Heart right ventricle (tissue), 16 donors: Measurements from ENCODE around the gene LRRTM1. TPM values are rescaled to one million over a fixed set of nuclear protein-coding genes. Genes with fewer than 3 reads are reported as not detected.

Experiments used
- ATAC-seq, 8 donors: fragments of 200-7000 bp; cut with Tn5 transposase; one replicate each; pipeline ENCODE4 v1.9.1; 2020; ENCODE audit warnings: mild to moderate bottlenecking in 8 of 8, moderate library complexity in 8 of 8, moderate number of reproducible peaks in 1 of 8
- DNase-seq, 2 donors: peaks; one replicate each; pipeline ENCODE4 v3.0.0-alpha.2; 2020
- H3K27ac ChIP-seq, 10 donors: fragments of 200-600 bp; sonication (generic) in 2 of 10; one replicate each; pipeline versions ENCODE4 v1.5.0 to v1.8.0; 2020 to 2022; ENCODE audit warnings: mild to moderate bottlenecking in 3 of 10
- H3K27me3 ChIP-seq, 7 donors: fragments of 200-600 bp; one replicate each; pipeline ENCODE4 v1.8.0; 2021 to 2022; ENCODE audit warnings: mild to moderate bottlenecking in 2 of 7
- H3K36me3 ChIP-seq, 9 donors: fragments of 200-600 bp; sonication (generic) in 1 of 9; one replicate each; pipeline versions ENCODE4 v1.5.0 to v1.8.0; 2020 to 2022; ENCODE audit warnings: mild to moderate bottlenecking in 2 of 9
- H3K4me1 ChIP-seq, 9 donors: fragments of 200-600 bp; sonication (generic) in 1 of 9; one replicate each; pipeline versions ENCODE4 v1.5.0 to v1.8.0; 2020 to 2022; ENCODE audit warnings: mild to moderate bottlenecking in 4 of 9
- H3K4me3 ChIP-seq, 10 donors: fragments of 200-600 bp; sonication (generic) in 2 of 10; one replicate each; pipeline versions ENCODE4 v1.5.0 to v1.8.0; 2020 to 2022; ENCODE audit warnings: mild to moderate bottlenecking in 7 of 10, moderate library complexity in 2 of 10
- H3K9me3 ChIP-seq, 11 donors: fragments of 200-600 bp in 10 of 11; sonication (generic) in 2 of 11; one replicate each; pipeline versions ENCODE4 v1.5.0 to v1.8.0; 2013 to 2022; ENCODE audit warnings: mild to moderate bottlenecking in 2 of 11, control low read depth in 1 of 11, moderate library complexity in 1 of 11
- WGBS, 2 donors: extraction: QIAGEN DNeasy Blood & Tissue Kit; methylation state at CpG; one replicate each; pipeline ENCODE4 v1.1.7; 2013; ENCODE audit warnings: inconsistent platforms in 1 of 2; 5-methylcytosine and 5-hydroxymethylcytosine counted together
- intact Hi-C, 10 donors: fragments of 100-400 bp; cut with DNase I; formaldehyde crosslinking; loops; one replicate each; pipeline versions ENCODE4 v1.11.1 to v1.14.2; 2022
- long read RNA-seq, 3 donors: library from polyadenylated mRNA; unstranded; transcript quantifications; one replicate each; pipeline ENCODE4 v2.0.0, GENCODE V29; 2020 to 2021
- polyA plus RNA-seq, 2 donors: library from polyadenylated mRNA; stranded (reverse); fragments of 200-250 nt; gene quantifications; one replicate each; pipeline ENCODE4 v1.2.3, GENCODE V29; 2013
- total RNA-seq, 10 donors: library from RNA; stranded (reverse); fragmentation: NEBNext Ultra II Directional in 3 of 10; extraction: Animal tissue kit (Norgen Biotek cat#: 25700) in 3 of 10; gene quantifications; one replicate each; pipeline versions ENCODE4 v1.2.1 to v1.2.4, GENCODE V29; 2021 to 2023
- TF ChIP-seq, protein P1 (sequence below), 9 donors: fragments of 200-600 bp; sonication (generic) in 2 of 9; IDR thresholded peaks; one replicate each; pipeline versions ENCODE4 v1.5.0 to v1.8.0; 2021 to 2022; ENCODE audit warnings: antibody characterized with exemption in 9 of 9, mild to moderate bottlenecking in 5 of 9, moderate library complexity in 1 of 9
- donor health status: Arrhythmogenic right ventricular cardiomyopathy.
- donor health status: ischemic (EF 13 %, LVEDD 7.1; RV severe dilation, severe dysfunction).
- donor health status: healthy with polysubstance abuse.
- donor health status: DM: no; HTN: yes; CAD: no.
- donor health status: DM: no; HTN: no; CAD: no.
- donor health status: ischemic (EF 25% LVEDD 6.9; RV normal size, moderate dysfunction).
- donor health status: ischemic (EF 25% LVEDD 5.7; RV mildly dilated, moderate dysfunction).
- donor health status: healthy.
- donor health status: DM: yes; HTN: yes; CAD: no.
- donor health status: Ischemic cardiomyopathy.
- donor health status: ischemic (EF 35%, LVEDD 5.7; RV mildly dilated, moderate dysfunction).
- donor health status: nonischemic (EF 11% LVEDD 7.7; RV severe dilation, severe dysfunction).
- donor health status: DM: yes; HTN: yes; CAD: no.
- donor health status: PGD.
- donor health status: ischemic (EF 29% LVEDD 5.4; RV normal size, mild dysfunction).
- donor health status: nonischemic (EF 23%, LVEDD 6.1; RV moderate dilation, normal function).

LRRTM1 gene, protein sequence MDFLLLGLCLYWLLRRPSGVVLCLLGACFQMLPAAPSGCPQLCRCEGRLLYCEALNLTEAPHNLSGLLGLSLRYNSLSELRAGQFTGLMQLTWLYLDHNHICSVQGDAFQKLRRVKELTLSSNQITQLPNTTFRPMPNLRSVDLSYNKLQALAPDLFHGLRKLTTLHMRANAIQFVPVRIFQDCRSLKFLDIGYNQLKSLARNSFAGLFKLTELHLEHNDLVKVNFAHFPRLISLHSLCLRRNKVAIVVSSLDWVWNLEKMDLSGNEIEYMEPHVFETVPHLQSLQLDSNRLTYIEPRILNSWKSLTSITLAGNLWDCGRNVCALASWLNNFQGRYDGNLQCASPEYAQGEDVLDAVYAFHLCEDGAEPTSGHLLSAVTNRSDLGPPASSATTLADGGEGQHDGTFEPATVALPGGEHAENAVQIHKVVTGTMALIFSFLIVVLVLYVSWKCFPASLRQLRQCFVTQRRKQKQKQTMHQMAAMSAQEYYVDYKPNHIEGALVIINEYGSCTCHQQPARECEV
- total RNA-seq (under 1 TPM in 8 of 10 donors, not detected in 2; 0.18 to 0.71 (median 0.37) TPM), polyA plus RNA-seq (under 1 TPM; 0.38 to 0.51 TPM)
- long read RNA-seq, donor 1, partial matches to known transcripts = 0 of 1 reads
- long read RNA-seq, donor 1, other reads (novel, unspliced or antisense) = 1 of 1 reads
- long read RNA-seq, donor 2 = 0 reads
- long read RNA-seq, donor 3 = 0 reads

DNA sequence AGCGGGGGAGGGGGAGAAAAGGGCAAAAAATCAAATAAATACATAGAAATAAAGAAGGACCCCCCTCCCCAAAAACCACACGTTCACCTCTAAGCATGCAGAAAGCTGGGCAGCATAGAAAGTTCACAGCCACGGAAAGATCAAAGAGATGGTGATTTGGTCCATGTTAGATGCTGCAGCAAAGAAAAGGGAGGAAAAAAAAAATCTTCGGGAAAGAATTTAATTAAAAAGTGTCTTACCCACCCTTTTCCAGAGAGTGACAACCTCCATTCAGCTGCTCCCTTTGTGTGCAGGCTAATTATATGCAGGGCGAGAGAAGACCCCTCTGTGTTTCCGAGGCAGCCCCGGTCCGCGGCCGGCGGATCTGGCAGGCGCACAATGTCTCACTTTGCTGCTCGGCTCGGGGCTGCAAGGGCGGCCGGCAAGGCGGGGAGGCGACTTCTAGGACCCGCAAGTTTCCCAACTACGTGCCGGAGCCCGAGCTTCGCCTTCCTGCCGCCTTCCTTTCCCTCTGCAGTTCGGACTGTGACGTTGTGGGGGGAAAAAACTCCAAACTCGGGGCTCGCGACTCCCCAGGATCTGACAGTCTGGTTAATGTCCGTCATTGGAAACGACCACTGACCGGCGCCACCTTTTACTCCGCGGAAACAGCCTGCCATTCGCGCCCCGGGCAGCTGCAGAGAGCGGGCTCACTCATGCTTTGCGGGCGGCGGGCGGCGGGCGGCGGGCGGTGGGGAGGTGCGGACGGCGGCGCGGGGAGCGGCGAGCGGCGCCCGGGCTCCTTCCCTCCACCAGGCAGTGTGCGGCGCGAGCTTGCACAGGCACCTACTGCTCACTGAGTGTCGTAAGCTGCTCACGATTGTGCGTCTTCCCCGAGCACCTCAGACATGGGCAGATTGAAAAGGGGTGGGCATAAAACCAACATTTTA is at the start of gene LRRTM1:
Gene LRRTM1, minus strand, starts transcription at position 844 of the 929 bp plus-strand sequence. CDS start 933 bp downstream, outside the sequence.
- Histone ChIP-seq H3K4me3 (peak within 1 kb of the TSS in 9 of 10 donors; percentile 32 to 54 (median 46)), H3K4me1 (peaks cover 0 to 23% (median 18%) of the 10 kb centered on the region in 9 donors), H3K27me3 (peaks cover 21 to 73% (median 58%) of the 10 kb centered on the region in 7 donors), H3K36me3 (no peaks in the 10 kb centered on the region), H3K9me3 (no peaks in the 10 kb centered on the region), H3K27ac (peak within 1 kb of the TSS in 1 of 10 donors; percentile 3)
- ATAC-seq (peak in 5 of 8 donors; percentile 34 to 62 (median 56)), DNase-seq (peak in 1 of 2 donors; percentile 12)
- TF ChIP-seq, protein P1, sequence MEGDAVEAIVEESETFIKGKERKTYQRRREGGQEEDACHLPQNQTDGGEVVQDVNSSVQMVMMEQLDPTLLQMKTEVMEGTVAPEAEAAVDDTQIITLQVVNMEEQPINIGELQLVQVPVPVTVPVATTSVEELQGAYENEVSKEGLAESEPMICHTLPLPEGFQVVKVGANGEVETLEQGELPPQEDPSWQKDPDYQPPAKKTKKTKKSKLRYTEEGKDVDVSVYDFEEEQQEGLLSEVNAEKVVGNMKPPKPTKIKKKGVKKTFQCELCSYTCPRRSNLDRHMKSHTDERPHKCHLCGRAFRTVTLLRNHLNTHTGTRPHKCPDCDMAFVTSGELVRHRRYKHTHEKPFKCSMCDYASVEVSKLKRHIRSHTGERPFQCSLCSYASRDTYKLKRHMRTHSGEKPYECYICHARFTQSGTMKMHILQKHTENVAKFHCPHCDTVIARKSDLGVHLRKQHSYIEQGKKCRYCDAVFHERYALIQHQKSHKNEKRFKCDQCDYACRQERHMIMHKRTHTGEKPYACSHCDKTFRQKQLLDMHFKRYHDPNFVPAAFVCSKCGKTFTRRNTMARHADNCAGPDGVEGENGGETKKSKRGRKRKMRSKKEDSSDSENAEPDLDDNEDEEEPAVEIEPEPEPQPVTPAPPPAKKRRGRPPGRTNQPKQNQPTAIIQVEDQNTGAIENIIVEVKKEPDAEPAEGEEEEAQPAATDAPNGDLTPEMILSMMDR (IDR thresholded peaks at IDR 0.05) = no peak
- intact Hi-C loops = no loop called here
- 0% methylated on average over 64 of the region's 64 CpGs for WGBS, 2 donors

DNA sequence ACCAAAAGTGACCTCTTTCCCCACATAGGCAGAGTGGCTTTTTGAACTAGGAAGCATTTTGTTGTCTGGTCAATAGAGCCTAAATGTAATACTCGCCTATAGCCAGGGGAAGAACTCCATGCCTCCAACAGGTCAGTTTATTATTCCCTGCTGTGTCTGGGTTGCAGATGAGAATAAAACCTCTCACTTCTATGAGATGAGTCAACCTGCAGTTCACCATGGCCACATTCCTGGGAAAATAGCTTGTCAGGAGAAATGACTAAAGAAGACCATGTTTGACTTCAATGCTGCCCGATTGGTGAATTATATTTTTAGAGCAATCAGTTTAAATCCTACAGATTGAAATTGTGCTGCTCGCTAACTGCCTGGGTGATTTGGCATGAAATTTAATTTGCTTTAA is 46.7 kb upstream of the LRRTM1 start:
- TF ChIP-seq, protein P1 (IDR thresholded peaks at IDR 0.05) = no peak
- Histone ChIP-seq H3K27ac (no peak overlapping the region), H3K9me3 (no peaks in the 10 kb centered on the region), H3K4me3 (no peak overlapping the region), H3K36me3 (no peaks in the 10 kb centered on the region), H3K4me1 (no peaks in the 10 kb centered on the region), H3K27me3 (no peaks in the 10 kb centered on the region)
- DNase-seq (no peak), ATAC-seq (no peak)
- WGBS, 2 donors = 92% methylated on average over 3 of the region's 3 CpGs
- intact Hi-C loops = no loop called here

DNA sequence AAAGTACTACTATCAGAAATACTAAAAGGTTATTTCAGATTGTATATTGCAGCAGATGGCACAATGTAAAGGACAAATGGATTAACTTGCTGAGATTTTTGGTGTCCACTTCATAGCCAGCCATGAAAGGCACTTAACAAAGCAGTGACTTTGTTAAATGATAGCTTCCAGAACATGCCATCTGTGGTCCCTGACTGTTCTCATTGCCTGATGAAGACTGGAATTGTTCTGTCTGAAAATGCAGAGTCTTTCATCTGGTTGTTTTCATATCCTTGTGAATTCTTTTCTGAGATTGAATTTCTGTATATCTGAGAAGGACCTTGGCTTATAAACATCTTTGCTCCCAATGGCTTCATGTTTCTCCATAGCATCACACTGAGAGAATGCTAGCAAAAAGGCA is 44.4 kb upstream of the LRRTM1 start:
- TF ChIP-seq, protein P1 (IDR thresholded peaks at IDR 0.05) = no peak
- Histone ChIP-seq H3K27me3 (no peaks in the 10 kb centered on the region), H3K4me3 (no peak overlapping the region), H3K36me3 (no peaks in the 10 kb centered on the region), H3K9me3 (no peaks in the 10 kb centered on the region), H3K27ac (no peak overlapping the region), H3K4me1 (no peaks in the 10 kb centered on the region)
- no peak for ATAC-seq
- intact Hi-C loops = no loop called here
- DNase-seq = no peak

DNA sequence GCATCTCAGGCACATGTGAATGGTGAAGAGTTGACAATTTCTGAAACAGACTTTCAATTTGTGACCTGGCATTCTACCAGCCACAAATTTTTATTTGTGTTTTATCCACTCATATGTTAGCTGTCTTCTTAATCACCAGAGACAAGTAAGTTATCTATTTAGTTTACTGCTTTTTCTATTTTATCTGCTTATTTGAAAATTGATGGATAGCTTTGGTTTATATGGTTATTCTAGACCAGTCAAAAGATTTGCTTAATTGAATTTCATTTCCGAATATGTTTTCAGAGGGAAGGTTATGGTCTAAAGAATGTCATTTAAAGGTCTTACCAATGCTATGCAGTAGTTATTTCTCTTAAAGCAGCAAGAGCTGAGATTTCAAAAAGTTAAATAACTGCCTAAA is 43.5 kb upstream of the LRRTM1 start:
- Histone ChIP-seq H3K36me3 (no peaks in the 10 kb centered on the region), H3K27me3 (no peaks in the 10 kb centered on the region), H3K4me1 (no peaks in the 10 kb centered on the region), H3K4me3 (no peak overlapping the region), H3K9me3 (no peaks in the 10 kb centered on the region), H3K27ac (no peak overlapping the region)
- TF ChIP-seq, protein P1 (IDR thresholded peaks at IDR 0.05) = no peak
- 91 to 95% methylated on average over 1 of the region's 1 CpG for WGBS, 2 donors
- intact Hi-C loops = no loop called here
- DNase-seq = no peak
- no peak for ATAC-seq
